Hematopoietic multipotent progenitor cell treated with erythropoietin and hydrocortisone succinate and interleukin-3 and kit ligand, for 6 days (in vitro differentiated cells): ENCODE results near the gene HOXD8.

Experiments
- DNase-seq: peaks from one replicate; pipeline ENCODE4 v3.0.0-alpha.2; 2015

The HOXD8 gene

GRCh38 chr2:176103742-176104315 is 25.7 kb upstream of the HOXD8 start:
- DNase-seq: no peak

- no peak for DNase-seq
Measured at GRCh38 chr2:176104316-176105077, 25.0 kb upstream of the HOXD8 start.

GRCh38 chr2:176105078-176105729 is 24.3 kb upstream of the HOXD8 start:
- DNase-seq: no peak

DNA sequence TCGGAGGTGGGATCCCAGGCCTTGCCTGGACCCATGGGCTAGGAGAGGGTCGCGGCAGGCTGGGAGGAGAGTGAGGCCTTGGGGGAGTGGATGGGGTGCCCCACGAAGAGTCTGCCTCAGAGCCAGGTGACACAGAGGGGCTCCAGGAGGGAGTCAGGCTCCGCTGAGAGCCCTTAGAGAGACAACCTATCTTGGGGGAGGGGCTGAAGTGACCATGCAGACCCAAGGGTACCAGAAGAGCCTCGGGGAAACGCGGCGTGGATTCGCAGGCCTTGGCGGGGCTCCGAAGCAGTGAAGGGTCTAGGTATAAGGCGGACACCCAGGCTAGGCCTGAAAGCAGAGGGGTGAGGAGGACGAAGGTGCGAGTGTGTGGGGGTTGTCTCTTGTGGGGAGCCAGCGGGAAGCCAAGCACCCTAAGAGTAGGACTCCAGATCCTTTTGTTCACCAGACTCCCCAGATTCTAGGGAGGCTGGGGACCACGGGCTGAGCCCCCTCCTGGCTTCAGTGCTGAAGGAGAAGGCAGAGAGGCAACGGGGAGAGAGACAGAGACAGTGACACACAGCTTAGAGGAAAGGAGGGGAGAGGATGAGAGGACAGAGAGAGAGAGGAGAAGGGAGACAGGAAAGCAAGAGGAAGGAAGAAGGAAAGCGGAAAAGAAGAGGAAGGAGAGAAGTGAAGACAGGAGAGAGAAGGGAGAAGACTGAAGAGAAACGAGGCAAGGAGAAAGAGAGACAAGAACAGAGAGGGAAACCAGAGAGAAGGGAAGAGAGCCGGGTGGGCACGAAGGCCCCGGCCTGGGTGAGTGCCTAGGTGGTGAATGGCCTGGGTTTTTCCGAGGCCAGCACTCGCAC is 23.6 kb upstream of the HOXD8 start:
- no peak for DNase-seq

- DNase-seq: no peak
Measured at GRCh38 chr2:176106581-176107539, 22.6 kb upstream of the HOXD8 start, which contains the start of gene HOXD11. HOXD11 (plus strand) TSS chr2:176107280; CDS start chr2:176107356, 76 bp downstream.

DNA sequence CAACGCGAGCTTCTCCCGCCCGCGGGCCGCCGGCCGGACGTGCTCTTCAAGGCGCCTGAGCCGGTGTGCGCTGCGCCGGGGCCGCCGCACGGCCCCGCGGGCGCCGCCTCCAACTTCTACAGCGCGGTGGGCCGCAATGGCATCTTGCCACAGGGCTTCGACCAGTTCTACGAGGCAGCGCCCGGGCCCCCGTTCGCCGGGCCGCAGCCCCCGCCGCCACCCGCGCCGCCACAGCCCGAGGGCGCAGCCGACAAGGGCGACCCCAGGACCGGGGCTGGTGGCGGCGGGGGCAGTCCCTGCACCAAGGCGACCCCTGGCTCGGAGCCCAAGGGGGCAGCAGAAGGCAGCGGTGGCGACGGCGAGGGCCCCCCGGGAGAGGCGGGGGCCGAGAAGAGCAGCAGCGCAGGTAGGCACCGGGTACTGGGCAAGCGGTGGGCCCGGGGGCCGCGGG is 21.7 kb upstream of the HOXD8 start:
- no peak for DNase-seq

- DNase-seq: no peak
Measured at GRCh38 chr2:176109192-176109901, 20.2 kb upstream of the HOXD8 start.

DNA sequence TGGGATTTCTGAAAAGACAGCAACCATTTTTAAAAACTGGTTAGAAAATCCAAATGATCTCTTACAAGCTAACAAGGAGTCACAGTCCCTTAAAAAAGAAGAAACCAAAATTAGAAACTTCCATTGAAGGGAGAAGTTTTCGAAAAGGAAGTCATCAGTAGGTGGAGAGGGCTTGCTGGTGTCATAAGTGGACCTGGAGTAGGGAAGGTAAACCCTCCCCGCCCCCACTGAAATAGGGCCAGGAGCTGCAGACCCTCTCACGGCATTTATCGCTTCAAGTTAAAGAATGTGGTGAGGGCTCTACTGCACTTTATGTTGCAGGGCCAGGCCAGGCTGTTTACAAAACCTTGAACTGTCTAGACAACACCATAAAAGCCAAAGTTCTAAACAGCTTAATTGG is 19.6 kb upstream of the HOXD8 start:
- DNase-seq: no peak

DNA sequence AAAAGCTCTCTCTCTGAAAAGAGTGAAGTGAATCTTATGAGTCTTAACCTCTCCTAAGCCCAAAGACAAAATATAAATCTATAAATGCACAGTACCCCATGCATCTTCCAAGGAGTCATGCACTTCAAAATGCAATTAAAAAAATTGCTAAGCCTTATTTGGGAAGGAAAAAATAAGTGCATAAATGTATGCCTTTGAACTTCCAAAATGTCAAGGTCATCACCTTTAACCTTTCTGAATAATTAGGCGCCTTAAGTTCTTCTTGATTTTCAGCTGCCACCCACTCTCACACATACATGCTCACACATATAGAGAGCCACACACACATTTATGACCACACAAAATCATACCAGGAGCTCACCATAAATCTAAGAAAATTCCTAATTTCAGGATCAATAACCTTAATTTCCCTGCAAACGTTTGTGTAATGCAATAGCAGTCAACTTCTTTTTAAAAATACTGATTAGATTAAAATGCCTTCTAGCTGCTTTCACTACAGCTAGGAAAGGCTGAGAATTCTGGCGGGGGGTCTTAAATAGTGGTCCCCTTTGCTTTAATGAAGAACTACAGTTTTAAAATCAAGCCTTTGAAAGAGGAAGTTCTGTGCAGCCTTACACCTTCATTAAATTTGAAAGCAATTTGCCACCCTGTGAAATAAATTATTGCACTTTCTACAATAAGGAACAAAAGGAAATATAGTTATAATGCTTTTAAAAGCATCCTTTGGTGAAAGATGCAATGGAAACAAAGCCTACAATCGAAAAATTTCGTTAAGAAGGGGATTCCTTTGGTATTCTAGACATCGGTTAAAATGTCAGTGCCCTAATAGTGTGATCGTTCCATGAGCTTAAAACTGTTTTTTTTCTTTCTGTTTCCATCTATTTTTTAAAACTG is 18.8 kb upstream of the HOXD8 start:
- no peak for DNase-seq

GRCh38 chr2:176111309-176111663 is 18.2 kb upstream of the HOXD8 start:
- DNase-seq: peak; percentile 73

DNA sequence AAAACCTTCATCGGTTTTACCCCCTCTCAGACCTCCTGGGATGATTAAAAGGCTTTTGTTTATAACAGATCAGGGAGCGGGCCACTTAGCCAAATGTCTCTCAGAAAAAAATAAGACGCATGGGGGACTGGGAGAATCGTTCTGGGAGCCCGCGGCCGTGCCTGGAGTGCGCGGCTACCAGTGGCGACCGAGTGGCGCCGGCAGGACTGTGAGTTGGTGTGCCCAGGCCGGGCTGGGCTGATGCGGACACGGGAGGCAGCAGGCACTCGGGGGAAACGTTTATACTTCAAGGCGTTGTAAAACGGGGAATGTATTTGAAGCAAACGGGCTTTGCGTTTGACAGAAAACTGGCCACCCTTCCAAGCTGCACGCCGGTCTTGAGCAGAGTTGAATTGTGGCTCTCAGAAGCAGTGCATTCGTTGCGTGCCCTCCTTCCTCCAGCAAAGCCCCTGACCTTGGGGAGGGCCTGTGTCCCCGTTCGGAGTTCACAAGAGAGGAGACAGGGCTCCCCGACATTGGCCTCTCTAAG is 17.6 kb upstream of the HOXD8 start:
- no peak for DNase-seq

DNA sequence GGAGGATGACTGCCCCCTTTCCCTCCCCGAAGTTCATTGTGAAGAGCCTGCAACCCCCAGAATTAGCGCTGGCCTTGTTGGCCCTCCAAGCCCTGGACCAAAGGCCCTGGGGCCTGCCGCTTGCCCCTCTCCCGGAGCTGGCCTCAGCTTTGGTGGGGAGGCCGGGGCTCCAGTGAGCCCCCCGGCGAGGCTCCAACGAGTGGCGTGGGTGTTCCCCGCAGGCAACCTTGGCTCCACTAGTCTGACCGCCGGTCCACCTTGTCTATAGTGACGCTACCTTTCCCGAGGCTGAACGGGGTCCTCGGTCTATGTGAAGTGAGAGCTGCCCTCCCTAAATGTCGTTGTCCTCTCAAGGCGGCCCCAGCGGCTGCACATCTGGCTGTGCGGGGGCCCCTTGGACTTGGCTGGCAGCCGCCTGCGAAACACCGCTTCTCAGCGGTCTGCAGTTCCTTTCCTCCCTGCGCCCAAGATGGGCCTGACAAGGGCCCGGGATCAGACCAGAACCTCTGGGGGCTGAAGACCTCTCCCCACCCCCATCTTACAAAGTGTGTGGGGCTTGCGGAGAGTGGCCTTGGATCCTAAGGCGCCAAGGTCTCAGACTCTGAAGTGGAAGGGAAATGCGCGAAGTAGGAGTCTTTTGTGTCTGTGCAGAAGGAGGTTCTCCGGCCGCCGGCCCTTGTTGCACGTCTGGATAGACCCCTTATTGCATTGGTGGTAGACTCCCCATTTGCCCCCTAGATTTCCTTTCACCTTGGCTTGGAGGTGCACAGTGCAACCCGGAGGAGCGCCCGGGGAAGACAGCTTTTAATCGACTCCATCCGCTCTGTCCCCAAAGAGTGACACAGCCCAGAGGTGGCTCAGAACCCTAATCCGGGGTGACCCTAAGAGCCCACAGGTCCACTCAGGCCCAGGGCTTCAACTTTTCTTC is 16.9 kb upstream of the HOXD8 start:
- DNase-seq: no peak

DNA sequence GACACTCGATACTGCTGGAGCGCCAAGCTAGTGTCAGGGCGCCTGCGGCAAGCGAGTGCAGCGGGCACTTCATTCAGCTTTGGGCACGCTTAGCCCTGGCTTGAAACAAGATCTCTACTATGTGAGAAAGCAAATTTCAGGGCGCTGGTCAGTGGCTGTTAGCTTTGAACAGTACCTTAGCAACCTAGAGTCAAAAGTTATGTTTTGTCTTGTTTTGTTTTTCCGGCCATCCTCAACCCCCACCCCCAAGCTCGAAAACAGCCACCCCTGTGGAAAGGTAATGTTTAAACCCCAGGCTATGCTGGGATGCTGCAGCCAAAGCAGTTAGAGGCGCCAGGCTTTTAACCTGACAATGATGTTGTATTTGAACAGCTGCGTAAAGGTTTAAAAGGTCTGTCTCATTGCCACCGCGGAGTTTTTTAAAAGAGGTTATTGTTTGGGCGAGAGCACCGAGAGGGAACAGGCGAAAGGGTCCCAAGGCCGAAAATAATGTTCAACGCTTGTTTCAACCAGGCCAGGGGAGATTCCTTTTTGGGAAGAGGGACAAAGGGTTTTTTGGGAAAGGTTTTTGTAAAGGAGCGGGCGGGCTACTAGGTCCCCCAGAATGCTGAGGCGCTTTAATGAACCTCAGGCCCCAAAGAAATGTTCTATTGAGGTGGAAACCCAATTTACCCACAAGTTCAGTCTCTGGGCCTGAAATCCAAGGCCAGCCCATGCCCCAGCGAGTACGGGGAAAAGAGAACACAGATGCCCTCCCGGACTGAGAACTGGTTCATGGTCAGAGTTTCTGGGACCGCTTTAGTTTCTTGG is 15.2 kb upstream of the HOXD8 start:
- DNase-seq: no peak

GRCh38 chr2:176114930-176115625 is 14.4 kb upstream of the HOXD8 start:
- no peak for DNase-seq

DNA sequence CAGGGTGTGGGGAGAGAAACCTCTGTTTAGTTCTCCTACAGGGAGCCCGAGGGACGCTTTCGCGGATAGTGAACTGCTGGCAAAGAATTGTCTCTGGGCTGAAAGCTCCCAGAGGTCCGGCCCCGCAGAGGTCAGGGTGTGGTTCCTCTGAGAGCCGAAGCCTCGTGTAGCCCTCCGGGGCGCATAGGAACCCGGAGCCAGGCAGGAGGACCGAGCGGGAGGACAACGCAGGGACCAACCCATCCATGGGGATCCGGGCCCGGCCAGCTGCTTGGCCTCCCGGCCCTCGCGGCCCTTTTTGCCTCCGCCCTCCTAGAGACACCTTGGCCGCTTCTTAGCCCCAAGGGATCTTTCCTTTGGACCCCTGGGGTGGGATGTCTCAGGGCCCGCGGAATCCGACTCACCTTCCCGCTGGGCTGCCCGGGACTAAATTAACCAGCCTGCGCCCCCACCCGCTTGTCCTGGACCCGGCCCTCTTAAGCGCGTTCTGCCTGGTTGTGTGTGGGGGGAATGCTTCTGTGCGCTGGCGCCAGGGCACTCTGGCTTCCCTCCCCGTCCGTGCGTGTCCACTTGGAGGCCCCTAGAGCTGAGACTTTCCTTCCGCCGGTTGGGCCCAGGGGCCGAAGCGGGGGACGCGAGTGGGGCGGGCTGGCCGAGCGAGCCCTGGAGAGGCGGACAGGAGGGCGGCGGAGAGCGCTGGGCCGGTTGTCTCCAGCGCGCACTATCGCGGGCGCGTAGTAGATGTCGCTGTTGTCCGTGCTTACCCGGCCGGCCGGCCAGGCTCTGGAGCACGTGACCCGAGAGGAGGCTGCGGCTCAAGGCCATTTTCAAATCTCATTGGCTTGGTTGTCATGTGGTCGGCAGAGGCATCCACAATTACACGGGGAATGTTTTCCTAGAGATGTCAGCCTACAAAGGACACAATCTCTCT is 13.4 kb upstream of the HOXD8 start, which contains the start of gene HOXD10:
Gene HOXD10, plus strand, starts transcription at position 896 of the 931 bp plus-strand sequence. CDS start 56 bp downstream, outside the sequence.
- no peak for DNase-seq
